ENCODE measurements around the gene LAMA4. TPM values are rescaled to one million over a fixed set of nuclear protein-coding genes. Genes with fewer than 3 reads are reported as not detected.

Gene LAMA4
- polyA plus RNA-seq (2011; rRNA removed) (0.93 and 1.0 TPM in 2 replicates), polyA plus RNA-seq (2017; fragmentation: RNase III; extraction: RNeasy Plus Mini Kit Qiagen cat#74134 plus additional on column Dnase treatment) (3.1 to 3.7 TPM (median 3.7 TPM) in 3 replicates), polyA minus RNA-seq (2011; rRNA and poly(A)+ RNA removed) (3.5 and 4.0 TPM in 2 replicates)
- 0.66 and 0.90 TPM in 2 replicates for polyA plus RNA-seq (2012; cell fraction: cytosol; rRNA removed)
- polyA plus RNA-seq (2012; cell fraction: nucleus; rRNA removed) = 1.5 and 1.6 TPM in 2 replicates

GRCh38 chr6:112253841-112254816 lies at the start of gene LAMA4:
TSS of gene LAMA4 (minus strand) at chr6:112254567. CDS start at chr6:112254150, 417 bp downstream.
- Histone ChIP-seq H3K4me3 (peak within 1 kb of the TSS; percentile 57), H3K4me2 (peak within 1 kb of the TSS; percentile 97), H3K4me1 (no peaks in the 10 kb centered on the region), H3K27ac (peak within 1 kb of the TSS; percentile 45 to 79; a peak in 3 of 6 replicates), H3K9me3 (no peaks in the 10 kb centered on the region)
- no peak for FAIRE-seq
- TF ChIP-seq PBX3 (IDR thresholded peaks at IDR 0.05) = no peak
- 0 out of 2 replicates have a peak, but pooled peaks have one; percentile 15 for TF ChIP-seq MAX (IDR thresholded peaks at IDR 0.05)
- TF ChIP-seq ELK1 (IDR thresholded peaks at IDR 0.05; ENCODE audit: low read depth, low read length) = no peak
- TF ChIP-seq REST (IDR thresholded peaks at IDR 0.05) = no peak
- 31% methylated on average over 26 of the region's 52 CpGs for WGBS (ENCODE audit: missing lambda C conversion rate)
- CTCF ChIA-PET = interaction anchor here (1.2 kb wide), 1 partner anchor 15 kb away, joined by 3 read pairs; no protein-coding TSS in a partner anchor
- POLR2A ChIA-PET = no interaction called here
- ATAC-seq = peak; percentile 80 to 86
- DNase-seq (ENCODE audit: low read depth in 1 of 2, low spot score in 1 of 2) = peak; percentile 5

GRCh38 chr6:112302142-112302705 lies 47.9 kb upstream of the LAMA4 start:
- Histone ChIP-seq H3K4me2 (no peak overlapping the region), H3K9me3 (no peaks in the 10 kb centered on the region), H3K27ac (no peak overlapping the region), H3K4me1 (peaks cover 23% of the 10 kb centered on the region), H3K4me3 (no peak overlapping the region)
- ATAC-seq (no peak), DNase-seq (ENCODE audit: low read depth in 1 of 2, low spot score in 1 of 2) (no peak), FAIRE-seq (no peak)
- TF ChIP-seq MAFK (IDR thresholded peaks at IDR 0.05; ENCODE audit: partially characterized antibody) (no peak), POLR2A (IDR thresholded peaks at IDR 0.05; ENCODE audit: low read length) (no peak), ZC3H11A (IDR thresholded peaks at IDR 0.05) (no peak), EP300 (IDR thresholded peaks at IDR 0.05) (no peak), HDAC2 (IDR thresholded peaks at IDR 0.05) (no peak), USF2 (IDR thresholded peaks at IDR 0.05) (no peak), TP53 (CRISPR knock-in tag; IDR thresholded peaks at IDR 0.05) (no peak)
- 27% methylated on average over 3 of the region's 3 CpGs for WGBS (ENCODE audit: missing lambda C conversion rate)
- POLR2A ChIA-PET = no interaction called here
- CTCF ChIA-PET = no interaction called here

- peaks cover 23% of the 10 kb centered on the region for H3K4me1 ChIP-seq
- FAIRE-seq (no peak), ATAC-seq (no peak), DNase-seq (ENCODE audit: low read depth in 1 of 2, low spot score in 1 of 2) (no peak)
- H3K27ac ChIP-seq = no peak overlapping the region
- no peak overlapping the region for H3K4me2 ChIP-seq
- ChIA-PET CTCF (interaction anchor here (1.4 kb wide), 1 partner anchor 10 kb away, joined by 4 read pairs; no protein-coding TSS in a partner anchor), POLR2A (no interaction called here)
- H3K9me3 ChIP-seq = no peaks in the 10 kb centered on the region
- H3K4me3 ChIP-seq = no peak overlapping the region
- TF ChIP-seq MAZ (IDR thresholded peaks at IDR 0.05; ENCODE audit: borderline replicate concordance, low read depth, low read length) = no peak
- no peak for TF ChIP-seq TP53 (CRISPR knock-in tag; IDR thresholded peaks at IDR 0.05)
- no peak for TF ChIP-seq CTCF (IDR thresholded peaks at IDR 0.05)
- TF ChIP-seq SREBF2 (IDR thresholded peaks at IDR 0.05) = no peak
- TF ChIP-seq ESRRA (IDR thresholded peaks at IDR 0.05; ENCODE audit: borderline replicate concordance, low read length) = no peak
- TF ChIP-seq NFE2L2 (conservative IDR thresholded peaks at IDR 0.05; ENCODE audit: low read length) = no peak
- no peak for TF ChIP-seq POLR2A (IDR thresholded peaks at IDR 0.05; ENCODE audit: low read length)
- no peak for TF ChIP-seq KDM5A (IDR thresholded peaks at IDR 0.05)
- no peak for TF ChIP-seq HMGXB4 (CRISPR knock-in tag; IDR thresholded peaks at IDR 0.05; ENCODE audit: borderline replicate concordance)
- TF ChIP-seq RARB (CRISPR knock-in tag; IDR thresholded peaks at IDR 0.05) = no peak
Observed at GRCh38 chr6:112300896-112301295, 46.5 kb upstream of the LAMA4 start.

All from A549 (cell line).